Upper lobe of left lung (tissue), 6 donors: ENCODE measurements around the gene ARHGEF4. TPM values are rescaled to one million over a fixed set of nuclear protein-coding genes. Genes with fewer than 3 reads are reported as not detected.

ENCODE experiments used
- ATAC-seq, 2 donors: fragments of 200-7000 bp; cut with Tn5 transposase; one replicate each; pipeline ENCODE4 v1.9.1; 2022; ENCODE audit warnings: mild to moderate bottlenecking in 2 of 2, moderate library complexity in 2 of 2; ENCODE audit not compliant: low FRiP score in 2 of 2
- DNase-seq, 2 donors: peaks; one replicate each; pipeline ENCODE4 v3.0.0-alpha.2; 2019 to 2020
- H3K27ac ChIP-seq, 4 donors: fragments of 200-600 bp; sonication (generic); one replicate each; pipeline ENCODE4 v1.5.1; 2016 to 2019
- H3K27me3 ChIP-seq, 4 donors: fragments of 200-600 bp; sonication (generic); one replicate each; pipeline ENCODE4 v1.5.1; 2017 to 2019
- H3K36me3 ChIP-seq, 4 donors: fragments of 200-600 bp; sonication (generic); one replicate each; pipeline ENCODE4 v1.5.1; 2016 to 2019
- H3K4me1 ChIP-seq, 4 donors: fragments of 200-600 bp; sonication (generic); one replicate each; pipeline ENCODE4 v1.5.1; 2018 to 2019
- H3K4me3 ChIP-seq, 4 donors: fragments of 200-600 bp; sonication (generic); one replicate each; pipeline ENCODE4 v1.5.1; 2017 to 2019; ENCODE audit warnings: mild to moderate bottlenecking in 2 of 4, moderate library complexity in 1 of 4
- H3K9me3 ChIP-seq, 4 donors: fragments of 200-600 bp; sonication (generic); one replicate each; pipeline ENCODE4 v1.5.1; 2018 to 2019
- EP300 ChIP-seq, 4 donors: sonication (generic); formaldehyde crosslinking; IDR thresholded peaks; one replicate each; pipeline ENCODE4 v1.5.1; 2017; ENCODE audit warnings: antibody characterized with exemption in 4 of 4, control low read depth in 2 of 4
- POLR2A ChIP-seq, 4 donors: fragments of 450-650 bp; IDR thresholded peaks; one replicate each; pipeline ENCODE4 v1.5.1; 2016 to 2017; ENCODE audit warnings: antibody characterized with exemption in 4 of 4, mild to moderate bottlenecking in 2 of 4
- POLR2AphosphoS5 ChIP-seq, 2 donors: sonication (generic); formaldehyde crosslinking; IDR thresholded peaks; one replicate each; pipeline ENCODE4 v1.5.1; 2017; ENCODE audit warnings: antibody characterized with exemption in 2 of 2
- WGBS, 2 donors: methylation state at CpG; one replicate each; pipeline ENCODE4 v1.1.5; 2017 to 2018; 5-methylcytosine and 5-hydroxymethylcytosine counted together
- total RNA-seq, 6 donors: library from RNA; depleted of rRNA in 4 of 6; stranded (reverse); fragments of >200 nt in 4 of 6; gene quantifications; one replicate each; pipeline versions ENCODE4 v1.1.0 to v1.2.1, GENCODE V29; 2016 to 2021
- TF ChIP-seq, protein P1 (sequence below), 6 experiments: fragments of 450-650 bp in 4 of 6; fragments of 200-600 bp in 2 of 6; sonication (generic) in 2 of 6; IDR thresholded peaks; one replicate each; pipeline ENCODE4 v1.5.1; 2016 to 2019; ENCODE audit warnings: antibody characterized with exemption in 6 of 6
- donor health status: DM: no; HTN: no; CAD: no; lungs with moderate emphysema.
- donor health status: DM: no; HTN: yes; CAD: no; lungs with severe emphysema.

ARHGEF4 gene
- total RNA-seq, 6 donors from 2014 or later = 10.1 to 101 (median 22.5) TPM

DNA sequence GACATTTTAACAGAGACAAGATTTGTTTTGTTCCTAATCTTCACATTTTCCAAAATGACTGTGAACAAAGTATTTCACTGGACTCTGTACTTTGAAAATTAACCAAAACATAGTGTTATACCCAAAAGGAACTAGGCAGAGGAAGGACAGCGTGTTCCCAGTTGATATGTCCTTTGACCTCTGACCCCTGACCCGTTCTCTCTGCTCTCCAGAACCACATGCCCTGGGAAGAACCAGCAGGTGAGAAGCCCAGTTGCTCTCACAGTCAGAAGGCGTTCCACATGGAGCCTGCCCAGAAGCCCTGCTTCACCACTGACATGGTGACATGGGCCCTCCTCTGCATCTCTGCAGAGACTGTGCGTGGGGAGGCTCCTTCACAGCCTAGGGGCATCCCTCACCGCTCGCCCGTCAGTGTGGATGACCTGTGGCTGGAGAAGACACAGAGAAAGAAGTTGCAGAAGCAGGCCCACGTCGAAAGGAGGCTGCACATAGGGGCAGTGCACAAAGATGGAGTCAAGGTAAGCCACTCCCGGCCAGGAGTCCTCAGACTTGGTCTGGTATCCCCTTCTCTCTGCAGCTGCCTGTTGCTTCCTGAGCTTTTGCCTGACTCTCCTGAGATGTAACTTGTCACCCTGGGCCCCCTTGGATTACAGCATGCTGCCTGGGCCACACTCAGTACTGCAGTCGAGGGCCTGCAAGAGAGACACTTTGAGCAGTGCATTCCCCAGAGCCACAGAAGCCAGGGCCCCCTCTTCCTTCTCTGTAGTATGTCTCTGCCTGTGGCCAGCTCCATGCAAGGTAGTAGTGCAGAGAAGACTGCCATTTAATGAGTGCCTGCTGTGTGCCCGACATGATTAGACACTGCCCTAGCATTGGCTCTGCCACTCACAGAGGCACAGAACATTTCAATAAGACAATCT, 94.3 kb downstream of the ARHGEF4 start:
- Histone ChIP-seq H3K27ac (no peak overlapping the region), H3K27me3 (no peaks in the 10 kb centered on the region), H3K36me3 (no peaks in the 10 kb centered on the region), H3K9me3 (no peaks in the 10 kb centered on the region), H3K4me3 (no peak overlapping the region), H3K4me1 (no peaks in the 10 kb centered on the region)
- WGBS, 2 donors = 84 to 97% methylated on average over 11 of the region's 12 CpGs
- ATAC-seq (peak in 1 of 2 donors; percentile 55), DNase-seq (no peak)
- TF ChIP-seq POLR2A (IDR thresholded peaks at IDR 0.05) (no peak), POLR2AphosphoS5 (IDR thresholded peaks at IDR 0.05) (no peak), EP300 (IDR thresholded peaks at IDR 0.05) (no peak)

DNA sequence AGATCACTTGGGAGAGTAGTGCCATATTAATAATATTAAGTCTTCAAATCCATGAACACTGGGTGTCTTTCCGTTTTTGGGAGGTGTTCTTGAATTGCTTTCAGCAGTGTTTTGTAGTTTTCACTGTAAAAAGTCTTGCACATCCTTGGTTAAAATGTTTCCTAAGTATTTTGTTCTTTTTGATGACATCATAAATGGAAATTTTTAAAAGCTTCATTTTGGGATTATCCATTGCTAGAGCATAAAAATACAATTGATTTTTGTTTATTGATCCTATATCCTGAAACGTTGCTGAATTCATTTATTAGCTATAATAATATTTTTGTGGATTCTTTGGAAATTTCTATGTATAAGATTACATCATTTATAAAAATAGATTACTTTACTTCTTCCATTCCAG, 96.8 kb downstream of the ARHGEF4 start:
- DNase-seq (no peak), ATAC-seq (no peak)
- Histone ChIP-seq H3K27me3 (no peaks in the 10 kb centered on the region), H3K27ac (no peak overlapping the region), H3K4me1 (no peaks in the 10 kb centered on the region), H3K36me3 (no peaks in the 10 kb centered on the region), H3K4me3 (no peak overlapping the region), H3K9me3 (peaks cover 0 to 6% (median 2%) of the 10 kb centered on the region in 4 donors)
- 51 to 58% methylated on average over 2 of the region's 2 CpGs for WGBS, 2 donors
- TF ChIP-seq POLR2AphosphoS5 (IDR thresholded peaks at IDR 0.05) = no peak
- no peak for TF ChIP-seq POLR2A (IDR thresholded peaks at IDR 0.05)
- no peak for TF ChIP-seq EP300 (IDR thresholded peaks at IDR 0.05)
- TF ChIP-seq, protein P1, sequence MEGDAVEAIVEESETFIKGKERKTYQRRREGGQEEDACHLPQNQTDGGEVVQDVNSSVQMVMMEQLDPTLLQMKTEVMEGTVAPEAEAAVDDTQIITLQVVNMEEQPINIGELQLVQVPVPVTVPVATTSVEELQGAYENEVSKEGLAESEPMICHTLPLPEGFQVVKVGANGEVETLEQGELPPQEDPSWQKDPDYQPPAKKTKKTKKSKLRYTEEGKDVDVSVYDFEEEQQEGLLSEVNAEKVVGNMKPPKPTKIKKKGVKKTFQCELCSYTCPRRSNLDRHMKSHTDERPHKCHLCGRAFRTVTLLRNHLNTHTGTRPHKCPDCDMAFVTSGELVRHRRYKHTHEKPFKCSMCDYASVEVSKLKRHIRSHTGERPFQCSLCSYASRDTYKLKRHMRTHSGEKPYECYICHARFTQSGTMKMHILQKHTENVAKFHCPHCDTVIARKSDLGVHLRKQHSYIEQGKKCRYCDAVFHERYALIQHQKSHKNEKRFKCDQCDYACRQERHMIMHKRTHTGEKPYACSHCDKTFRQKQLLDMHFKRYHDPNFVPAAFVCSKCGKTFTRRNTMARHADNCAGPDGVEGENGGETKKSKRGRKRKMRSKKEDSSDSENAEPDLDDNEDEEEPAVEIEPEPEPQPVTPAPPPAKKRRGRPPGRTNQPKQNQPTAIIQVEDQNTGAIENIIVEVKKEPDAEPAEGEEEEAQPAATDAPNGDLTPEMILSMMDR (IDR thresholded peaks at IDR 0.05) = no peak

DNA sequence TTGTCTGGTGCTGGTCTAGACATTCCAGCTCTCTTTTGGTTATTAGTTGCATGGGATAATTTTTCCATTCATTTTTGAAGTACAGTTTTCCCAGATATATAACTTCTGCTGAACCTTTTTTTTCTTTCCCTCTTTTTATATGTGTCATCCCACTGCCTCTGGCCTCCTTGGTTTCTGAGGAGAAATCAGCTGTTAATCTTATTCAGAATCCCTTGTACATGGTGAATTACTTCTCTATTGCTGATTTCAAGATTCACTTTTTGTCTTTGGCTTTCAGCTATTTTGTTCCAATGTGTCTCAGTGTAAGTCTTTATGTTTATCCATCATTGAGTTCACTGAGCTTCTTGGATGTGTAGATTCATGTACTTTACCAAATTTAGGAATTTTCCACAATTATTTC, 99.7 kb downstream of the ARHGEF4 start:
- TF ChIP-seq POLR2AphosphoS5 (IDR thresholded peaks at IDR 0.05) = no peak
- no peak for TF ChIP-seq EP300 (IDR thresholded peaks at IDR 0.05)
- no peak for TF ChIP-seq POLR2A (IDR thresholded peaks at IDR 0.05)
- TF ChIP-seq, protein P1 (IDR thresholded peaks at IDR 0.05) = no peak
- no peak for ATAC-seq

DNA sequence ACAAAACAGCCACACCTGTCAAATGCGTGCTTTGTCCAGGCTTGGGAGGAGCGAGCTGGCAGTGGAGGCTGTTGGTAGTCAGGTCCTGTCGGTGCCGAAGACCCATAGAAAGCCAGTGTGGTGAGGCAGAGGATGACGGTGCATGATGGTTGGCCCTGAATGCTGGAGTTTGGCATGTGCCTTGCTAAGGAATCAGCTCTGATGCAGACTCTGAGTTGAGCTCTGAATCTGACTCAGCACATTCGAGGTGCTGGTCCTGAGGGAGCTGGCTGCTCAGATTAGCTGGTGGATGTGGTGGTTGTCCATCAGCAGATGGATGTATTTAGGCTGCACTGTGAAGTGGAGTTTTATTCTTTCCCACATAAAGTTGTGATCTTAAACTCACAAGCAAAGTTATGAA, 111.3 kb downstream of the ARHGEF4 start:
- TF ChIP-seq, protein P1 (IDR thresholded peaks at IDR 0.05) = no peak
- TF ChIP-seq EP300 (IDR thresholded peaks at IDR 0.05) (no peak), POLR2A (IDR thresholded peaks at IDR 0.05) (no peak), POLR2AphosphoS5 (IDR thresholded peaks at IDR 0.05) (no peak)
- Histone ChIP-seq H3K4me1 (no peaks in the 10 kb centered on the region), H3K27ac (no peak overlapping the region), H3K36me3 (no peaks in the 10 kb centered on the region), H3K9me3 (peaks cover 0 to 20% (median 14%) of the 10 kb centered on the region in 4 donors), H3K4me3 (no peak overlapping the region), H3K27me3 (no peaks in the 10 kb centered on the region)
- 84 to 90% methylated on average over 6 of the region's 6 CpGs for WGBS, 2 donors
- no peak for DNase-seq
- ATAC-seq = no peak

More for the DNA sequence above, 99.7 kb downstream of the ARHGEF4 start:
- Histone ChIP-seq H3K9me3 (peaks cover 0 to 6% (median 2%) of the 10 kb centered on the region in 4 donors), H3K4me3 (no peak overlapping the region), H3K36me3 (no peaks in the 10 kb centered on the region), H3K27me3 (no peaks in the 10 kb centered on the region), H3K4me1 (no peaks in the 10 kb centered on the region), H3K27ac (no peak overlapping the region)
- DNase-seq = no peak

DNA sequence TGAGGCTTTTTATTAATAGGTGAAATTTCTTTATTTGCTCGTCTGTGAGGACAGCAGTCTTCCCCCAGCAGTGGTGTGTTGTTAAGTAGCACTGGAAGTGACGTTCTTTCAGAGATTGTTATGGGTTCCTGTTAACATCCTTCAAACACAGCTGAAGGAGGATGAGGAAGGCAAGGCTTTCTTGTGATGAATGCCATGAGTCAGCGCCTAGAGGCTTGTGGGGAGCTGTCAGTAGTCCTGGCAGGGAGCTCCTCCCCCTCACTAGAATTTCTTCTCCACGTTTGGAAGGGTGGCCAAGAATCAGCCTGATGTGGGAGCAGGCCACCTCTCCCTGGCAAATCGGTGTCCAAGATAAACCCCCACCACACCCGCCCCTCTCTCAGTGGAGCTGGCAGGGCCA, 113.2 kb downstream of the ARHGEF4 start:
- Histone ChIP-seq H3K27ac (no peak overlapping the region), H3K36me3 (no peaks in the 10 kb centered on the region), H3K4me3 (no peak overlapping the region), H3K4me1 (no peaks in the 10 kb centered on the region), H3K9me3 (peaks cover 0 to 19% (median 15%) of the 10 kb centered on the region in 4 donors), H3K27me3 (no peaks in the 10 kb centered on the region)
- no peak for ATAC-seq
- no peak for DNase-seq
- TF ChIP-seq POLR2A (IDR thresholded peaks at IDR 0.05) (no peak), EP300 (IDR thresholded peaks at IDR 0.05) (no peak), POLR2AphosphoS5 (IDR thresholded peaks at IDR 0.05) (no peak)
- TF ChIP-seq, protein P1 (IDR thresholded peaks at IDR 0.05) = no peak
- 57 to 69% methylated on average over 5 to 6 of the region's 6 CpGs for WGBS, 2 donors
